ENCODE measurements around the gene ACTL7A.

- TF ChIP-seq CTCF (optimal IDR thresholded peaks at IDR 0.05 in 1 of 3, IDR thresholded peaks at IDR 0.05 in 1 of 3, conservative IDR thresholded peaks at IDR 0.05 in 1 of 3; ENCODE audit: extremely low read depth in 1 of 3, insufficient read depth in 2 of 3, low read length in 3 of 3) = no peak
- no peak for TF ChIP-seq EZH2 (IDR thresholded peaks at IDR 0.05; ENCODE audit: low read length)
Observed at GRCh38 chr9:108844391-108844790, 17.7 kb upstream of the ACTL7A start.

Data from keratinocyte (primary cell).